ENCODE results near the gene FAM228A. TPM values are rescaled to one million over a fixed set of nuclear protein-coding genes. Genes with fewer than 3 reads are reported as not detected.

Gene FAM228A
- total RNA-seq, 1 experiment from 2014 or later, result not detected

GRCh38 chr2:24159708-24160107, 15.1 kb upstream of the FAM228A start:
- Histone ChIP-seq H3K27me3 (ENCODE audit: low read length) (peaks cover 3% of the 10 kb centered on the region; the same call in 1 of the 2 replicates), H3K79me2 (ENCODE audit: low read length) (no peaks in the 10 kb centered on the region), H3K36me3 (ENCODE audit: insufficient read depth, low read length) (no peaks in the 10 kb centered on the region), H2AFZ (ENCODE audit: low read length) (no peak overlapping the region), H4K20me1 (ENCODE audit: insufficient read depth, low read depth, low read length) (no peaks in the 10 kb centered on the region), H3K4me3 (ENCODE audit: low read length) (no peak overlapping the region), H3K4me2 (ENCODE audit: low read depth, low read length, poor library complexity, severe bottlenecking) (no peak overlapping the region), H3K9me3 (ENCODE audit: low read length) (peaks cover 4% of the 10 kb centered on the region; the same call in 1 of the 2 replicates), H3K27ac (ENCODE audit: low read length) (no peak overlapping the region), H3K4me1 (ENCODE audit: low read length) (peaks cover 15% of the 10 kb centered on the region), H3K9ac (ENCODE audit: low read length) (no peak overlapping the region), H3K9me2 (replicated peaks; ENCODE audit: insufficient read depth, low read length) (no peaks in the 10 kb centered on the region)
- DNase-seq, result no peak

GRCh38 chr2:24160761-24161160, 14.1 kb upstream of the FAM228A start:
- H3K27me3 ChIP-seq (ENCODE audit: low read length), result peaks cover 3% of the 10 kb centered on the region; the same call in 1 of the 2 replicates
- H3K4me1 ChIP-seq (ENCODE audit: low read length), result peaks cover 19% of the 10 kb centered on the region
- no peaks in the 10 kb centered on the region for H4K20me1 ChIP-seq (ENCODE audit: insufficient read depth, low read depth, low read length)

GRCh38 chr2:24162494-24162893, 12.4 kb upstream of the FAM228A start:
- no peaks in the 10 kb centered on the region for H3K9me2 ChIP-seq (replicated peaks; ENCODE audit: insufficient read depth, low read length)
- peaks cover 3% of the 10 kb centered on the region; the same call in 1 of the 2 replicates for H3K27me3 ChIP-seq (ENCODE audit: low read length)
- H3K4me1 ChIP-seq (ENCODE audit: low read length), result peaks cover 19% of the 10 kb centered on the region
- H3K4me2 ChIP-seq (ENCODE audit: low read depth, low read length, poor library complexity, severe bottlenecking), result no peak overlapping the region
- H4K20me1 ChIP-seq (ENCODE audit: insufficient read depth, low read depth, low read length), result no peaks in the 10 kb centered on the region
- no peaks in the 10 kb centered on the region for H3K36me3 ChIP-seq (ENCODE audit: insufficient read depth, low read length)
- DNase-seq, result no peak
- peaks cover 4% of the 10 kb centered on the region; the same call in 1 of the 2 replicates for H3K9me3 ChIP-seq (ENCODE audit: low read length)
- H3K9ac ChIP-seq (ENCODE audit: low read length), result no peak overlapping the region
- H3K4me3 ChIP-seq (ENCODE audit: low read length), result no peak overlapping the region
- no peak overlapping the region for H3K27ac ChIP-seq (ENCODE audit: low read length)
- H3K79me2 ChIP-seq (ENCODE audit: low read length), result no peaks in the 10 kb centered on the region
- no peak overlapping the region for H2AFZ ChIP-seq (ENCODE audit: low read length)

More at GRCh38 chr2:24160761-24161160, 14.1 kb upstream of the FAM228A start:
- H3K27ac ChIP-seq (ENCODE audit: low read length), result no peak overlapping the region
- peaks cover 4% of the 10 kb centered on the region; the same call in 1 of the 2 replicates for H3K9me3 ChIP-seq (ENCODE audit: low read length)
- no peak for DNase-seq
- no peaks in the 10 kb centered on the region for H3K36me3 ChIP-seq (ENCODE audit: insufficient read depth, low read length)
- no peak overlapping the region for H2AFZ ChIP-seq (ENCODE audit: low read length)
- H3K4me2 ChIP-seq (ENCODE audit: low read depth, low read length, poor library complexity, severe bottlenecking), result no peak overlapping the region
- H3K9me2 ChIP-seq (replicated peaks; ENCODE audit: insufficient read depth, low read length), result no peaks in the 10 kb centered on the region
- no peaks in the 10 kb centered on the region for H3K79me2 ChIP-seq (ENCODE audit: low read length)
- no peak overlapping the region for H3K4me3 ChIP-seq (ENCODE audit: low read length)
- no peak overlapping the region for H3K9ac ChIP-seq (ENCODE audit: low read length)

GRCh38 chr2:24163186-24163585, 11.7 kb upstream of the FAM228A start:
- Histone ChIP-seq H3K36me3 (ENCODE audit: insufficient read depth, low read length) (no peaks in the 10 kb centered on the region), H3K4me2 (ENCODE audit: low read depth, low read length, poor library complexity, severe bottlenecking) (no peak overlapping the region), H3K79me2 (ENCODE audit: low read length) (no peaks in the 10 kb centered on the region), H3K4me3 (ENCODE audit: low read length) (no peak overlapping the region), H3K9me3 (ENCODE audit: low read length) (peaks cover 4% of the 10 kb centered on the region; the same call in 1 of the 2 replicates), H2AFZ (ENCODE audit: low read length) (no peak overlapping the region), H3K27ac (ENCODE audit: low read length) (no peak overlapping the region), H3K9ac (ENCODE audit: low read length) (no peak overlapping the region), H3K27me3 (ENCODE audit: low read length) (peaks cover 3% of the 10 kb centered on the region; the same call in 1 of the 2 replicates), H3K9me2 (replicated peaks; ENCODE audit: insufficient read depth, low read length) (no peaks in the 10 kb centered on the region), H3K4me1 (ENCODE audit: low read length) (peaks cover 19% of the 10 kb centered on the region), H4K20me1 (ENCODE audit: insufficient read depth, low read depth, low read length) (no peaks in the 10 kb centered on the region)
- DNase-seq, result peak; percentile 51

GRCh38 chr2:24163601-24164000, 11.3 kb upstream of the FAM228A start:
- DNase-seq, result no peak
- no peaks in the 10 kb centered on the region for H3K9me2 ChIP-seq (replicated peaks; ENCODE audit: insufficient read depth, low read length)
- H3K36me3 ChIP-seq (ENCODE audit: insufficient read depth, low read length), result no peaks in the 10 kb centered on the region
- H3K9ac ChIP-seq (ENCODE audit: low read length), result no peak overlapping the region
- H3K27ac ChIP-seq (ENCODE audit: low read length), result no peak overlapping the region
- H3K27me3 ChIP-seq (ENCODE audit: low read length), result peaks cover 3% of the 10 kb centered on the region; the same call in 1 of the 2 replicates
- H3K4me2 ChIP-seq (ENCODE audit: low read depth, low read length, poor library complexity, severe bottlenecking), result no peak overlapping the region
- H4K20me1 ChIP-seq (ENCODE audit: insufficient read depth, low read depth, low read length), result no peaks in the 10 kb centered on the region
- peaks cover 4% of the 10 kb centered on the region; the same call in 1 of the 2 replicates for H3K9me3 ChIP-seq (ENCODE audit: low read length)
- peaks cover 19% of the 10 kb centered on the region for H3K4me1 ChIP-seq (ENCODE audit: low read length)
- H3K79me2 ChIP-seq (ENCODE audit: low read length), result no peaks in the 10 kb centered on the region
- H2AFZ ChIP-seq (ENCODE audit: low read length), result no peak overlapping the region
- no peak overlapping the region for H3K4me3 ChIP-seq (ENCODE audit: low read length)

GRCh38 chr2:24164416-24164973, 10.4 kb upstream of the FAM228A start:
- Histone ChIP-seq H4K20me1 (ENCODE audit: insufficient read depth, low read depth, low read length) (no peaks in the 10 kb centered on the region), H3K36me3 (ENCODE audit: insufficient read depth, low read length) (no peaks in the 10 kb centered on the region), H3K27ac (ENCODE audit: low read length) (no peak overlapping the region), H3K4me2 (ENCODE audit: low read depth, low read length, poor library complexity, severe bottlenecking) (peak overlapping the region; percentile 61), H3K4me1 (ENCODE audit: low read length) (peaks cover 19% of the 10 kb centered on the region), H3K9me2 (replicated peaks; ENCODE audit: insufficient read depth, low read length) (no peaks in the 10 kb centered on the region), H3K9me3 (ENCODE audit: low read length) (peaks cover 4% of the 10 kb centered on the region; the same call in 1 of the 2 replicates), H3K9ac (ENCODE audit: low read length) (peak overlapping the region; percentile 51), H3K79me2 (ENCODE audit: low read length) (no peaks in the 10 kb centered on the region), H3K4me3 (ENCODE audit: low read length) (peak overlapping the region; percentile 26; the same call in 1 of the 2 replicates), H3K27me3 (ENCODE audit: low read length) (peaks cover 3% of the 10 kb centered on the region; the same call in 1 of the 2 replicates), H2AFZ (ENCODE audit: low read length) (peak overlapping the region; percentile 83)
- peak; percentile 84 for DNase-seq

- Histone ChIP-seq H2AFZ (ENCODE audit: low read length) (no peak overlapping the region), H3K27me3 (ENCODE audit: low read length) (no peaks in the 10 kb centered on the region)
These were observed 5.8 kb upstream of the FAM228A start for GRCh38 chr2:24169023-24169422.

GRCh38 chr2:24175631-24176187, 856 bp downstream of the FAM228A start:
- DNase-seq, result no peak
- H4K20me1 ChIP-seq (ENCODE audit: insufficient read depth, low read depth, low read length), result no peaks in the 10 kb centered on the region
- H3K79me2 ChIP-seq (ENCODE audit: low read length), result no peaks in the 10 kb centered on the region
- H3K9me3 ChIP-seq (ENCODE audit: low read length), result no peaks in the 10 kb centered on the region
- H3K27me3 ChIP-seq (ENCODE audit: low read length), result no peaks in the 10 kb centered on the region
- H3K9ac ChIP-seq (ENCODE audit: low read length), result no peak overlapping the region
- H2AFZ ChIP-seq (ENCODE audit: low read length), result no peak overlapping the region
- no peaks in the 10 kb centered on the region for H3K4me1 ChIP-seq (ENCODE audit: low read length)
- no peaks in the 10 kb centered on the region for H3K9me2 ChIP-seq (replicated peaks; ENCODE audit: insufficient read depth, low read length)
- H3K27ac ChIP-seq (ENCODE audit: low read length), result no peak overlapping the region
- no peaks in the 10 kb centered on the region for H3K36me3 ChIP-seq (ENCODE audit: insufficient read depth, low read length)
- H3K4me2 ChIP-seq (ENCODE audit: low read depth, low read length, poor library complexity, severe bottlenecking), result no peak overlapping the region
- H3K4me3 ChIP-seq (ENCODE audit: low read length), result no peak overlapping the region

More at GRCh38 chr2:24169023-24169422, 5.8 kb upstream of the FAM228A start:
- H3K36me3 ChIP-seq (ENCODE audit: insufficient read depth, low read length), result no peaks in the 10 kb centered on the region
- H3K4me2 ChIP-seq (ENCODE audit: low read depth, low read length, poor library complexity, severe bottlenecking), result no peak overlapping the region
- no peak overlapping the region for H3K9ac ChIP-seq (ENCODE audit: low read length)
- H3K4me3 ChIP-seq (ENCODE audit: low read length), result no peak overlapping the region
- H3K4me1 ChIP-seq (ENCODE audit: low read length), result peaks cover 10% of the 10 kb centered on the region
- H3K79me2 ChIP-seq (ENCODE audit: low read length), result no peaks in the 10 kb centered on the region
- H4K20me1 ChIP-seq (ENCODE audit: insufficient read depth, low read depth, low read length), result no peaks in the 10 kb centered on the region
- no peaks in the 10 kb centered on the region for H3K9me2 ChIP-seq (replicated peaks; ENCODE audit: insufficient read depth, low read length)
- no peaks in the 10 kb centered on the region for H3K9me3 ChIP-seq (ENCODE audit: low read length)
- no peak overlapping the region for H3K27ac ChIP-seq (ENCODE audit: low read length)
- no peak for DNase-seq
